Measurements from ENCODE around the gene SPTBN5. TPM values are rescaled to one million over a fixed set of nuclear protein-coding genes. Genes with fewer than 3 reads are reported as not detected.

SPTBN5 gene
- total RNA-seq, 1 experiment from 2014 or later, result 2.1 TPM

DNA sequence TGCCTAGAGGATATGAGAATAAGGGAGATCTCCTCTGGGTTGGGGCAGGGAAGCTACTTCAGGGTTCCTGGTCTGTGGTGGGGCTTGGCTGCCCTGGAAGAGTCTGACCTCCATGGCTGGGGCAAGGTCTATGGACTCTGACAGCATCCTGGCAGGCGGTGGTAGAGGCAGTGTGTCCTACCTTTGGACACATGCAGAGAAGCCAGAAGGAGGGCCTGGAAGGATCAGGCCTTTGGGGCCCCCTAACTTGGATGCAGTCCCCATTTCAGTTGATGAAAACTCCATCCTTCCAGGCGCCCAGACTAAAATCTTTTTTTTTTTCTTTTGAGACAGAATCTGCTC lies 10.4 kb downstream of the SPTBN5 start:
- ATAC-seq (no peak), DNase-seq (ENCODE audit: low read depth, low spot score) (no peak)
- no peaks in the 10 kb centered on the region for H3K4me1 ChIP-seq (ENCODE audit: control insufficient read depth, insufficient read depth, low read length)
- CTCF ChIA-PET, result no interaction called here
- in situ Hi-C loops (cut with HindIII; ENCODE audit: low pct_unique_long_range_greater_than_20kb, low sequenced_read_pairs), result no loop called here
- no peaks in the 10 kb centered on the region for H3K27me3 ChIP-seq (ENCODE audit: control insufficient read depth, insufficient read depth, low read length)
- H3K4me3 ChIP-seq (ENCODE audit: low read depth in 2 of 2, low read length in 2 of 2), result no peak overlapping the region
- no TSS peak for BruUV-seq (replicated peaks)
- POLR2A ChIA-PET, result no interaction called here
- no peak overlapping the region for H3K27ac ChIP-seq (ENCODE audit: low read length)
- H3K9me3 ChIP-seq (ENCODE audit: control insufficient read depth, insufficient read depth, low read depth, low read length), result no peaks in the 10 kb centered on the region
- H3K36me3 ChIP-seq (ENCODE audit: control insufficient read depth, insufficient read depth, low read length), result no peaks in the 10 kb centered on the region
- TF ChIP-seq TCF7L2 (IDR thresholded peaks at IDR 0.05; ENCODE audit: low read depth, low read length) (no peak), SIN3A (IDR thresholded peaks at IDR 0.05; ENCODE audit: borderline replicate concordance, insufficient read depth, low read depth, low read length) (no peak), POLR2AphosphoS5 (IDR thresholded peaks at IDR 0.05; ENCODE audit: low read depth, low read length) (no peak)
- TF ChIP-seq, protein P1, sequence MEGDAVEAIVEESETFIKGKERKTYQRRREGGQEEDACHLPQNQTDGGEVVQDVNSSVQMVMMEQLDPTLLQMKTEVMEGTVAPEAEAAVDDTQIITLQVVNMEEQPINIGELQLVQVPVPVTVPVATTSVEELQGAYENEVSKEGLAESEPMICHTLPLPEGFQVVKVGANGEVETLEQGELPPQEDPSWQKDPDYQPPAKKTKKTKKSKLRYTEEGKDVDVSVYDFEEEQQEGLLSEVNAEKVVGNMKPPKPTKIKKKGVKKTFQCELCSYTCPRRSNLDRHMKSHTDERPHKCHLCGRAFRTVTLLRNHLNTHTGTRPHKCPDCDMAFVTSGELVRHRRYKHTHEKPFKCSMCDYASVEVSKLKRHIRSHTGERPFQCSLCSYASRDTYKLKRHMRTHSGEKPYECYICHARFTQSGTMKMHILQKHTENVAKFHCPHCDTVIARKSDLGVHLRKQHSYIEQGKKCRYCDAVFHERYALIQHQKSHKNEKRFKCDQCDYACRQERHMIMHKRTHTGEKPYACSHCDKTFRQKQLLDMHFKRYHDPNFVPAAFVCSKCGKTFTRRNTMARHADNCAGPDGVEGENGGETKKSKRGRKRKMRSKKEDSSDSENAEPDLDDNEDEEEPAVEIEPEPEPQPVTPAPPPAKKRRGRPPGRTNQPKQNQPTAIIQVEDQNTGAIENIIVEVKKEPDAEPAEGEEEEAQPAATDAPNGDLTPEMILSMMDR (IDR thresholded peaks at IDR 0.05), result no peak
- TF ChIP-seq, protein P2, sequence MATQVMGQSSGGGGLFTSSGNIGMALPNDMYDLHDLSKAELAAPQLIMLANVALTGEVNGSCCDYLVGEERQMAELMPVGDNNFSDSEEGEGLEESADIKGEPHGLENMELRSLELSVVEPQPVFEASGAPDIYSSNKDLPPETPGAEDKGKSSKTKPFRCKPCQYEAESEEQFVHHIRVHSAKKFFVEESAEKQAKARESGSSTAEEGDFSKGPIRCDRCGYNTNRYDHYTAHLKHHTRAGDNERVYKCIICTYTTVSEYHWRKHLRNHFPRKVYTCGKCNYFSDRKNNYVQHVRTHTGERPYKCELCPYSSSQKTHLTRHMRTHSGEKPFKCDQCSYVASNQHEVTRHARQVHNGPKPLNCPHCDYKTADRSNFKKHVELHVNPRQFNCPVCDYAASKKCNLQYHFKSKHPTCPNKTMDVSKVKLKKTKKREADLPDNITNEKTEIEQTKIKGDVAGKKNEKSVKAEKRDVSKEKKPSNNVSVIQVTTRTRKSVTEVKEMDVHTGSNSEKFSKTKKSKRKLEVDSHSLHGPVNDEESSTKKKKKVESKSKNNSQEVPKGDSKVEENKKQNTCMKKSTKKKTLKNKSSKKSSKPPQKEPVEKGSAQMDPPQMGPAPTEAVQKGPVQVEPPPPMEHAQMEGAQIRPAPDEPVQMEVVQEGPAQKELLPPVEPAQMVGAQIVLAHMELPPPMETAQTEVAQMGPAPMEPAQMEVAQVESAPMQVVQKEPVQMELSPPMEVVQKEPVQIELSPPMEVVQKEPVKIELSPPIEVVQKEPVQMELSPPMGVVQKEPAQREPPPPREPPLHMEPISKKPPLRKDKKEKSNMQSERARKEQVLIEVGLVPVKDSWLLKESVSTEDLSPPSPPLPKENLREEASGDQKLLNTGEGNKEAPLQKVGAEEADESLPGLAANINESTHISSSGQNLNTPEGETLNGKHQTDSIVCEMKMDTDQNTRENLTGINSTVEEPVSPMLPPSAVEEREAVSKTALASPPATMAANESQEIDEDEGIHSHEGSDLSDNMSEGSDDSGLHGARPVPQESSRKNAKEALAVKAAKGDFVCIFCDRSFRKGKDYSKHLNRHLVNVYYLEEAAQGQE (IDR thresholded peaks at IDR 0.05; ENCODE audit: insufficient read depth in 1 of 2, low read depth in 2 of 2, low read length in 1 of 2), result no peak
- intact Hi-C loops (cut with micrococcal nuclease; ENCODE audit: unreplicated experiment), result no loop called here

DNA sequence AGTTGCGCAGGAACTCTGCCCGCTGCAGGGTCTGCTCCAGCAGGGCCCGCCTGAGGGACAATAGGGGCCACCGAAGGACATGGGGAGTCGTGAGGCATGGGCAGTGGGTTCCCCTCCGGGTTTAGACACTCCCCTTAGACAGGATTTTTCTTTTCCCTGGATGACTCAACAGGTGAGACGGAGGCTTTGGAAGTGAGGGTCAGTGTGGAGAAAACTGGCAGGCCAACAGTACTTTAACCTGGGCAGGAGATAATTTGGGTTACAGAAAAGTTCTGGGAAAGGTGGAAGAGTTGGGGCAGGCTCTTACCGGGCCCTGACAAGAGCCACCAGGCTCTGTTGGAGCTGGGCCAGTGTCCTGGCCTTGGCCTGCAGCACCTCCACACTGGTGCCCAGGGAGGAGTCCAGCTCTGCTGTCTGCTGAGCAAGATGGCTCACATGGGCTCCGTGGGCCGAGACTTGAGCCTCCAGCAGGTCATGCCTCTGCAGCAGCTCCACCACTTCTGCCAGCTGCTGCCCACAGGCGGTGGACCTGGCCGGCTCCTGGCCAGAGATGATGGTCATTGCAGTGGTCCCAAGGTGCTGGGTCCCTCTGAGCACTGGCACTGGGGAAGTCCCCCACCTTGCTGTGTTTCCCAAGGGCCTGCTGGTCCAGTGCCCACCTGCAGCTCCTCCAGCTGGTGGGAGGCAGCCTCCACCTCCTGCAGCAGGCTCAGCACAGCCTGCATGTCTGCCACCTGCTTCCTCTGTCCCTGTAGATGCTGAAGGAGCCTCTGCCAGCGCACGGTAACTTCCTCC lies 11.0 kb downstream of the SPTBN5 start:
- Histone ChIP-seq H3K27me3 (ENCODE audit: control insufficient read depth, insufficient read depth, low read length) (no peaks in the 10 kb centered on the region), H3K36me3 (ENCODE audit: control insufficient read depth, insufficient read depth, low read length) (no peaks in the 10 kb centered on the region), H3K4me1 (ENCODE audit: control insufficient read depth, insufficient read depth, low read length) (no peaks in the 10 kb centered on the region), H3K27ac (ENCODE audit: low read length) (no peak overlapping the region), H3K4me3 (ENCODE audit: low read depth in 2 of 2, low read length in 2 of 2) (no peak overlapping the region), H3K9me3 (ENCODE audit: control insufficient read depth, insufficient read depth, low read depth, low read length) (no peaks in the 10 kb centered on the region)
- ChIA-PET CTCF (no interaction called here), POLR2A (no interaction called here)
- in situ Hi-C loops (cut with HindIII; ENCODE audit: low pct_unique_long_range_greater_than_20kb, low sequenced_read_pairs) (no loop called here), intact Hi-C loops (cut with micrococcal nuclease; ENCODE audit: unreplicated experiment) (no loop called here)
- DNase-seq (ENCODE audit: low read depth, low spot score) (no peak), ATAC-seq (0 out of 2 replicates have a peak, but pooled peaks have one; percentile 24)
- TF ChIP-seq, protein P1 (IDR thresholded peaks at IDR 0.05), result no peak
- TF ChIP-seq TCF7L2 (IDR thresholded peaks at IDR 0.05; ENCODE audit: low read depth, low read length) (no peak), SIN3A (IDR thresholded peaks at IDR 0.05; ENCODE audit: borderline replicate concordance, insufficient read depth, low read depth, low read length) (no peak), POLR2AphosphoS5 (IDR thresholded peaks at IDR 0.05; ENCODE audit: low read depth, low read length) (no peak)
- TF ChIP-seq, protein P2 (IDR thresholded peaks at IDR 0.05; ENCODE audit: insufficient read depth in 1 of 2, low read depth in 2 of 2, low read length in 1 of 2), result no peak
- no TSS peak for BruUV-seq (replicated peaks)
